HepG2 (cell line): ENCODE measurements around the gene TOR2A. TPM values are rescaled to one million over a fixed set of nuclear protein-coding genes. Genes with fewer than 3 reads are reported as not detected.

ENCODE experiments used
- ATAC-seq: fragments of 200-7000 bp; cut with Tn5 transposase; 3 replicates; pipeline ENCODE4 v1.9.1; 2020; ENCODE audit warnings: mild to moderate bottlenecking, moderate library complexity
- BruUV-seq: library from RNA; stranded (reverse); fragments of 400-500 nt; replicated peaks from 2 replicates; lab custom pipeline; 2021; lab: Mats Ljungman, UMichigan
- CTCF ChIA-PET: fragments of 300-600 bp; formaldehyde crosslinking; extraction: SDS; loops from one replicate; lab custom pipeline; 2021; ENCODE audit warnings: low total read pairs, inconsistent platforms, low intra/inter-chr PET ratio; lab: Yijun Ruan, JAX
- POLR2A ChIA-PET: fragments of 350-600 bp; sonication (Branson Sonifier 250); formaldehyde crosslinking; loops from one replicate; lab custom pipeline; 2020; ENCODE audit warnings: antibody characterized with exemption, inconsistent platforms; lab: Yijun Ruan, JAX
- DNase-seq: peaks from one replicate; pipeline ENCODE4 v3.0.0-alpha.2; 2015; ENCODE audit warnings: low spot score
- FAIRE-seq: peaks from 3 replicates; lab custom pipeline; 2011; peaks lifted over from hg19 to GRCh38; lab: Jason Lieb, UNC
- H2AFZ ChIP-seq: one replicate; pipeline ENCODE4 v1.6.1; 2011; ENCODE audit warnings: low read length, inconsistent platforms
- H3K27ac ChIP-seq: fragments of 300-600 bp; 3 replicates; pipeline ENCODE4 v1.8.0; 2011; ENCODE audit warnings: mixed run types, mild to moderate bottlenecking, mixed read lengths, low read length, inconsistent platforms; ENCODE audit not compliant: insufficient read depth; ENCODE audit errors: extremely low read length
- H3K27me3 ChIP-seq, 2 experiments: fragments of 200-600 bp in 1 of 2; 2 replicates in 1 of 2; 3 replicates in 1 of 2; pipeline versions ENCODE4 v1.6.0 to v1.8.0; 2011; ENCODE audit warnings: low read length in 2 of 2, mild to moderate bottlenecking in 2 of 2, moderate library complexity in 2 of 2, inconsistent platforms in 1 of 2; ENCODE audit not compliant: insufficient read depth in 2 of 2, control insufficient read depth in 1 of 2
- H3K36me3 ChIP-seq, 2 experiments: fragments of 200-600 bp in 1 of 2; replicated peaks in 1 of 2; 2 replicates in 1 of 2; 3 replicates in 1 of 2; pipeline versions ENCODE4 v1.5.1 to v1.8.0; 2011; ENCODE audit warnings: low read length in 2 of 2, inconsistent platforms in 1 of 2; ENCODE audit not compliant: insufficient read depth in 2 of 2, control insufficient read depth in 1 of 2
- H3K4me1 ChIP-seq: 2 replicates; pipeline ENCODE4 v1.5.1; 2012; ENCODE audit warnings: low read length, inconsistent platforms; ENCODE audit not compliant: insufficient read depth
- H3K4me2 ChIP-seq: 2 replicates; pipeline ENCODE4 v1.6.0; 2011; ENCODE audit warnings: low read depth, low read length, inconsistent platforms
- H3K4me3 ChIP-seq, 3 experiments: fragments of 200-600 bp in 1 of 3; sonication (generic), shearing (Covaris generic) in 1 of 3; replicated peaks in 1 of 3; 2 replicates each; pipeline ENCODE4 v1.5.1; 2011 to 2016; ENCODE audit warnings: low read length in 3 of 3, inconsistent platforms in 2 of 3, low read depth in 2 of 3, mild to moderate bottlenecking in 2 of 3, control low read depth in 1 of 3, mixed read lengths in 1 of 3; ENCODE audit not compliant: insufficient read depth in 1 of 3
- H3K79me2 ChIP-seq: one replicate; pipeline ENCODE4 v1.6.1; 2011; ENCODE audit warnings: low read length, inconsistent platforms; ENCODE audit not compliant: insufficient read depth
- H3K9ac ChIP-seq: 2 replicates; pipeline ENCODE4 v1.6.0; 2011; ENCODE audit warnings: mild to moderate bottlenecking, low read depth, low read length, inconsistent platforms; ENCODE audit not compliant: insufficient read depth
- H3K9me3 ChIP-seq: 2 replicates; pipeline ENCODE4 v1.5.1; 2012; ENCODE audit warnings: mild to moderate bottlenecking, low read length
- H4K20me1 ChIP-seq: 2 replicates; pipeline ENCODE4 v1.6.0; 2011; ENCODE audit warnings: inconsistent platforms, mild to moderate bottlenecking, low read length, moderate library complexity; ENCODE audit not compliant: insufficient read depth
- CBX1 ChIP-seq: IDR thresholded peaks from one replicate; pipeline ENCODE4 v1.6.1; 2016; ENCODE audit warnings: antibody characterized with exemption, low read depth
- CEBPG ChIP-seq: IDR thresholded peaks from 2 replicates; pipeline ENCODE4 v1.6.1; 2016
- ISX ChIP-seq: sonication (generic); formaldehyde crosslinking; conservative IDR thresholded peaks from 2 replicates; pipeline ENCODE4 v1.5.0; 2020; ENCODE audit warnings: missing genetic modification reagents
- KDM3A ChIP-seq: IDR thresholded peaks from 2 replicates; pipeline ENCODE4 v1.6.1; 2018; ENCODE audit warnings: low read depth, missing compliant biosample characterization
- KDM5A ChIP-seq: fragments of 200-600 bp; sonication (generic); IDR thresholded peaks from 2 replicates; pipeline ENCODE4 v1.7.0; 2018; ENCODE audit warnings: antibody characterized with exemption, mild to moderate bottlenecking, low read length, borderline replicate concordance
- MAF1 ChIP-seq: sonication (generic); formaldehyde crosslinking; IDR thresholded peaks from 2 replicates; pipeline ENCODE4 v1.5.0; 2020; ENCODE audit warnings: missing genetic modification reagents, borderline replicate concordance
- RBM39 ChIP-seq: fragments of 200-400 bp; formaldehyde crosslinking; IDR thresholded peaks from one replicate; pipeline ENCODE4 v1.6.1; 2018; ENCODE audit warnings: antibody characterized with exemption, mild to moderate bottlenecking, low read depth, low read length; ENCODE audit not compliant: poor library complexity, severe bottlenecking
- SP4 ChIP-seq: sonication (generic); formaldehyde crosslinking; IDR thresholded peaks from 2 replicates; pipeline ENCODE4 v1.8.1; 2023; ENCODE audit warnings: mild to moderate bottlenecking, missing genetic modification reagents
- ZBTB20 ChIP-seq: sonication (generic); formaldehyde crosslinking; IDR thresholded peaks from 2 replicates; pipeline ENCODE4 v1.8.1; 2023; ENCODE audit warnings: missing genetic modification reagents, low read depth, mild to moderate bottlenecking, borderline replicate concordance
- ZBTB21 ChIP-seq: sonication (generic); formaldehyde crosslinking; IDR thresholded peaks from 2 replicates; pipeline ENCODE4 v1.4.0; 2020; ENCODE audit warnings: missing genetic modification reagents
- ZNF446 ChIP-seq: sonication (generic); formaldehyde crosslinking; IDR thresholded peaks from 2 replicates; pipeline ENCODE4 v1.5.0; 2020; ENCODE audit warnings: mild to moderate bottlenecking, missing genetic modification reagents
- ZNF766 ChIP-seq: sonication (generic); formaldehyde crosslinking; IDR thresholded peaks from 2 replicates; pipeline ENCODE4 v1.5.0; 2020; ENCODE audit warnings: missing genetic modification reagents, borderline replicate concordance
- ZNF816 ChIP-seq: sonication (generic); formaldehyde crosslinking; IDR thresholded peaks from 2 replicates; pipeline ENCODE4 v1.8.0; 2022; ENCODE audit warnings: missing genetic modification reagents, mild to moderate bottlenecking, borderline replicate concordance
- WGBS: methylation state at CpG from one replicate; pipeline ENCODE4 v1.1.6; 2017; ENCODE audit warnings: low lambda C conversion rate; 5-methylcytosine and 5-hydroxymethylcytosine counted together
- in situ Hi-C: cut with HindIII; loops from 2 replicates; pipeline ENCODE4 v1.10.0; 2017; ENCODE audit warnings: low pct_unique_long_range_greater_than_20kb; ENCODE audit not compliant: extremely low pct_ligation_motif_present
- intact Hi-C: fragments of 100-400 bp; cut with micrococcal nuclease; formaldehyde crosslinking; loops from one replicate; pipeline ENCODE4 v1.10.0; 2022; ENCODE audit not compliant: unreplicated experiment
- polyA plus RNA-seq, 8 experiments: library from polyadenylated mRNA; depleted of rRNA in 3 of 8; stranded (reverse) in 7 of 8; unstranded in 1 of 8; fragments of >200 nt; fragmentation: Illumina TruSeq in 4 of 8; extraction: Trizol in 4 of 8; gene quantifications; 2 replicates each; pipeline versions ENCODE4 v1.2.1 to v1.2.3, GENCODE V29; 2011 to 2016; ENCODE audit warnings: low read depth in 4 of 8, missing spikeins in 1 of 8, mixed read lengths in 1 of 8; ENCODE audit not compliant: insufficient read depth in 1 of 8
- total RNA-seq, 5 experiments: library from RNA; depleted of rRNA; stranded (reverse); fragments of >200 nt; fragmentation: Illumina TruSeq; extraction: Trizol; gene quantifications; 2 replicates each; pipeline ENCODE4 v1.2.3, GENCODE V29; 2016; ENCODE audit warnings: low read depth in 1 of 5
- TF ChIP-seq, protein P1 (sequence below): IDR thresholded peaks from 2 replicates; pipeline ENCODE4 v1.6.1; 2016; ENCODE audit warnings: mild to moderate bottlenecking
- TF ChIP-seq, protein P2 (sequence below): sonication (generic); formaldehyde crosslinking; IDR thresholded peaks from 2 replicates; pipeline ENCODE4 v1.4.0; 2020; ENCODE audit warnings: mild to moderate bottlenecking, missing genetic modification reagents
- TF ChIP-seq, protein P3 (sequence below): sonication (generic); formaldehyde crosslinking; IDR thresholded peaks from 2 replicates; pipeline ENCODE4 v1.4.0; 2020; ENCODE audit warnings: missing genetic modification reagents
- TF ChIP-seq, protein P4 (sequence below): sonication (generic); formaldehyde crosslinking; IDR thresholded peaks from 2 replicates; pipeline ENCODE4 v1.8.0; 2022; ENCODE audit warnings: mild to moderate bottlenecking, missing genetic modification reagents, moderate library complexity
- TF ChIP-seq, protein P5 (sequence below): fragments of 450-650 bp; IDR thresholded peaks from 2 replicates; pipeline ENCODE4 v1.6.1; 2016

The TOR2A gene
- total and polyA plus RNA-seq, 2 of the 13 experiments (the other 11 are each of a cell fraction or from before 2014, with no cell fraction given): 3.5 to 7.2 TPM

DNA sequence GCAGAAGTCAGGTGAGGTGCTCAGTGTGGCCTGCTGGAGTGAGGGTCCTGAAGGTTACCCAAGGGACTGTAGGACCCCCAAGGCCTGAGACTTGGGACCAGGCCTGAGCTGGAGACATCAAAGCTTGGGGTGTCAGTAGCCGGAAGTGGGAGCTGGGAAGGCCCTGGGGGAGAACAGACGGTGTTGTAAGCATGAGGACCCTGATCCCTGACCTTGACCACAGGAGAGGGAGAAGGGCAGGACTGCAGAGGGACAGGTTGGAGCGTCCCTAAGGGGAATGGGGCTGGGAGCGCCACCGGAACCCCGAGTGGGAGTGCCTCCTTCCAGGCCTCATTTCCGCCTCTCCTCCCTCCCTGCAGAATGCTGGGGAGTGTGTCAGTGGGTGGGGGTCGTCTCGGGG is 18.7 kb downstream of the TOR2A start:
- ATAC-seq (peak; percentile 41), DNase-seq (peak; percentile 34), FAIRE-seq (no peak)
- Histone ChIP-seq H3K9me3 (no peaks in the 10 kb centered on the region), H2AFZ (no peak overlapping the region), H3K9ac (peak overlapping the region; percentile 55), H3K36me3 (no peaks in the 10 kb centered on the region), H3K27ac (peak overlapping the region; percentile 19), H3K79me2 (no peaks in the 10 kb centered on the region), H3K4me2 (peak overlapping the region; percentile 97), H3K4me3 (peak overlapping the region; percentile 77 to 90 (median 82); a peak in 5 of 6 replicates), H3K4me1 (peaks cover 31% of the 10 kb centered on the region), H4K20me1 (no peaks in the 10 kb centered on the region; the same call in 1 of the 2 replicates), H3K27me3 (peaks cover 0 to 6% of the 10 kb centered on the region in 2 experiments; a peak in 2 of 5 replicates)
- BruUV-seq: no TSS peak
- ChIA-PET POLR2A (interaction anchor here (1.0 to 2.4 kb wide), 4 partner anchors 8 to 108 kb away, joined by 4 to 11 read pairs (median 6); partner anchors contain the start of genes CFAP157 and TOR2A), CTCF (no interaction called here)
- in situ Hi-C loops (no loop called here), intact Hi-C loops (no loop called here)
- WGBS: 9% methylated on average over 5 of the region's 9 CpGs
- TF ChIP-seq CEBPG (CRISPR knock-in tag) (0 out of 2 replicates have a peak, but pooled peaks have one; percentile 14), ZNF446 (no peak), CBX1 (no peak), ZBTB20 (CRISPR knock-in tag) (no peak), SP4 (CRISPR knock-in tag) (no peak; the same call in 1 of the 2 replicates), ZBTB21 (CRISPR knock-in tag) (no peak), RBM39 (no peak), ISX (CRISPR knock-in tag) (no peak), MAF1 (CRISPR knock-in tag) (no peak), KDM3A (CRISPR knock-in tag) (no peak), KDM5A (no peak), ZNF816 (CRISPR knock-in tag) (no peak), ZNF766 (CRISPR knock-in tag) (no peak)
- TF ChIP-seq, protein P1, sequence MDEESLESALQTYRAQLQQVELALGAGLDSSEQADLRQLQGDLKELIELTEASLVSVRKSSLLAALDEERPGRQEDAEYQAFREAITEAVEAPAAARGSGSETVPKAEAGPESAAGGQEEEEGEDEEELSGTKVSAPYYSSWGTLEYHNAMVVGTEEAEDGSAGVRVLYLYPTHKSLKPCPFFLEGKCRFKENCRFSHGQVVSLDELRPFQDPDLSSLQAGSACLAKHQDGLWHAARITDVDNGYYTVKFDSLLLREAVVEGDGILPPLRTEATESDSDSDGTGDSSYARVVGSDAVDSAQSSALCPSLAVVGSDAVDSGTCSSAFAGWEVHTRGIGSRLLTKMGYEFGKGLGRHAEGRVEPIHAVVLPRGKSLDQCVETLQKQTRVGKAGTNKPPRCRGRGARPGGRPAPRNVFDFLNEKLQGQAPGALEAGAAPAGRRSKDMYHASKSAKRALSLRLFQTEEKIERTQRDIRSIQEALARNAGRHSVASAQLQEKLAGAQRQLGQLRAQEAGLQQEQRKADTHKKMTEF (CRISPR knock-in tag): no peak
- TF ChIP-seq, protein P2, sequence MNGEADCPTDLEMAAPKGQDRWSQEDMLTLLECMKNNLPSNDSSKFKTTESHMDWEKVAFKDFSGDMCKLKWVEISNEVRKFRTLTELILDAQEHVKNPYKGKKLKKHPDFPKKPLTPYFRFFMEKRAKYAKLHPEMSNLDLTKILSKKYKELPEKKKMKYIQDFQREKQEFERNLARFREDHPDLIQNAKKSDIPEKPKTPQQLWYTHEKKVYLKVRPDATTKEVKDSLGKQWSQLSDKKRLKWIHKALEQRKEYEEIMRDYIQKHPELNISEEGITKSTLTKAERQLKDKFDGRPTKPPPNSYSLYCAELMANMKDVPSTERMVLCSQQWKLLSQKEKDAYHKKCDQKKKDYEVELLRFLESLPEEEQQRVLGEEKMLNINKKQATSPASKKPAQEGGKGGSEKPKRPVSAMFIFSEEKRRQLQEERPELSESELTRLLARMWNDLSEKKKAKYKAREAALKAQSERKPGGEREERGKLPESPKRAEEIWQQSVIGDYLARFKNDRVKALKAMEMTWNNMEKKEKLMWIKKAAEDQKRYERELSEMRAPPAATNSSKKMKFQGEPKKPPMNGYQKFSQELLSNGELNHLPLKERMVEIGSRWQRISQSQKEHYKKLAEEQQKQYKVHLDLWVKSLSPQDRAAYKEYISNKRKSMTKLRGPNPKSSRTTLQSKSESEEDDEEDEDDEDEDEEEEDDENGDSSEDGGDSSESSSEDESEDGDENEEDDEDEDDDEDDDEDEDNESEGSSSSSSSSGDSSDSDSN (CRISPR knock-in tag): peak; percentile 45; the same call in 1 of the 2 replicates
- TF ChIP-seq, protein P3, sequence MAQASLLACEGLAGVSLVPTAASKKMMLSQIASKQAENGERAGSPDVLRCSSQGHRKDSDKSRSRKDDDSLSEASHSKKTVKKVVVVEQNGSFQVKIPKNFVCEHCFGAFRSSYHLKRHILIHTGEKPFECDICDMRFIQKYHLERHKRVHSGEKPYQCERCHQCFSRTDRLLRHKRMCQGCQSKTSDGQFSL (CRISPR knock-in tag): no peak
- TF ChIP-seq, protein P4, sequence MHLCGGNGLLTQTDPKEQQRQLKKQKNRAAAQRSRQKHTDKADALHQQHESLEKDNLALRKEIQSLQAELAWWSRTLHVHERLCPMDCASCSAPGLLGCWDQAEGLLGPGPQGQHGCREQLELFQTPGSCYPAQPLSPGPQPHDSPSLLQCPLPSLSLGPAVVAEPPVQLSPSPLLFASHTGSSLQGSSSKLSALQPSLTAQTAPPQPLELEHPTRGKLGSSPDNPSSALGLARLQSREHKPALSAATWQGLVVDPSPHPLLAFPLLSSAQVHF (CRISPR knock-in tag): no peak
- TF ChIP-seq, protein P5, sequence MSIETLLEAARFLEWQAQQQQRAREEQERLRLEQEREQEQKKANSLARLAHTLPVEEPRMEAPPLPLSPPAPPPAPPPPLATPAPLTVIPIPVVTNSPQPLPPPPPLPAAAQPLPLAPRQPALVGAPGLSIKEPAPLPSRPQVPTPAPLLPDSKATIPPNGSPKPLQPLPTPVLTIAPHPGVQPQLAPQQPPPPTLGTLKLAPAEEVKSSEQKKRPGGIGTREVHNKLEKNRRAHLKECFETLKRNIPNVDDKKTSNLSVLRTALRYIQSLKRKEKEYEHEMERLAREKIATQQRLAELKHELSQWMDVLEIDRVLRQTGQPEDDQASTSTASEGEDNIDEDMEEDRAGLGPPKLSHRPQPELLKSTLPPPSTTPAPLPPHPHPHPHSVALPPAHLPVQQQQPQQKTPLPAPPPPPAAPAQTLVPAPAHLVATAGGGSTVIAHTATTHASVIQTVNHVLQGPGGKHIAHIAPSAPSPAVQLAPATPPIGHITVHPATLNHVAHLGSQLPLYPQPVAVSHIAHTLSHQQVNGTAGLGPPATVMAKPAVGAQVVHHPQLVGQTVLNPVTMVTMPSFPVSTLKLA: no peak
